ENCODE data around the gene LAMC1.

Gene LAMC1

DNA sequence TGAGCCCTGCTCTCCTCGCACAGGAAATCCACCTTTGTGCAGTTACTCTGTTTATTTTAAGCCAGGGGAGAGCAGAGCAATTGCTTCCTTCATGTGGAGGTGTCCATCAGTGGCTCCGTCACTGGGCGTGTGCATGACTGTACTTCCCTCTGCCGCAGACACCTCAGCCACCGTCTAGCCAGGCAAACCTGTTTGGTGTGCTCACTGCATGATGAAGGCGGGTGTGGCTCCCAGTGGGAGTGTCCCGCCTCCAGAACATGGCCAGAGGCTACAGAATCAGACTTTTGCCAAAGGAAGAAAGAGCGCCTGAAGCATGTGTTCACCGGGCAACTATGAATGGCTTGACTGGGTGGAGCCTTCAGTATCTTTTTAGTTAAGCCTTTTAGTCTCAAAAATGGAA is 136.7 kb downstream of the LAMC1 start:
- DNase-seq: no peak

DNA sequence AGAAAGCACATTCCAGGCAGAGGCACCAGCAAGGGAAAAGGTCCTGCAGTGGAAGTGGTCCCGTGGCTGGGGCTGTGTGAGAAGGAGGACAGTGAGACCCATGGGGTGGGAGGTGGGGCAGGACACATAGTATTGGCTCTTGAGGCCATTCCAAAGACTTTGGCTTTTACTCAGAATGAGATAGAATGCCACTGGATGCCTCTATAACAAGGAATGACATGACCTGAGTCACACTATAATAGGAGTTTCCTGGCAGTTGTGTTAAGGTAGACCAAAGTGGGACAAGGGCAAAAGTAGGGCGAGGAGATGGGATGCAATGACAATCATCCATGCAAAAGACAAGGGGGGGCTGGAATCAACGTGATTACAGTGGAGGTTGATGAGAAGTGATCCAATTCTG is 138.2 kb downstream of the LAMC1 start:
- DNase-seq: no peak

DNA sequence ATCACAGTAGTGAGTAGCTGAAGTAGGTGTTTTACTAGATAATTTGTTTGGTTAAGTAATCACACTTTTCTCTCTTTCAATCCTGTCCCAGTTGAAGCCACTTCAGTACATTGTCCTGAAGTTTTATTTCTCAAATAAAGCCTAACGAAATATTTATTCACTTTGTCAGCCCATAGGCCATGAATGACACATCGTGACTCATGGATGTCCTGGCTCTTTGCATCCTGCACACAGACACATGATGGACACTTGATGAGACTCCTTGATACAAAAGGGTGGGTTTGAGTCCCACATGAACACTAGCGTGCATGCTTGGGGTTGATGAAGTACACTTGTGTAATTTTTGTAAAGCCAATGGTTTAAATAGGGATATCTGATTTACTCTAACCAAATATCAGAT is 140.1 kb downstream of the LAMC1 start:
- DNase-seq: no peak

DNA sequence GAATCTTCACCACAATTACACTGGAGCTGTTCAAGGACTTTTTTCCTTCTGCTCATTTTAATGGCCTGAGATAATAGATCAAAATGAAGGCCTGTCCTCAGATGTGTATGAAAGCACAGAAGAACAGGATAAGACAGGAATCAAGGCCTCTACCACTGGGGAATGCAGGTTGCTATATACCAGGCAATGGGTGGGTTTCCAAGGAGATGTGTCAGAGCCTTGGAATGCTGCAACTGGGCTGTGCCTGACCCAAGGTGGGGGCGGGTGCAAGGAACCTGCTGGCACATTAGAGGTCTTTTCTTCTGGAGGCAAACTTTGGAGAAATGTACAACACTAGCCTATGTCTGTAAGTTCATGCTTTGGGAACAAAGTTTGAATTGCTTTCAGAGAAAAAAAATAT is 141.1 kb downstream of the LAMC1 start:
- DNase-seq: no peak

DNA sequence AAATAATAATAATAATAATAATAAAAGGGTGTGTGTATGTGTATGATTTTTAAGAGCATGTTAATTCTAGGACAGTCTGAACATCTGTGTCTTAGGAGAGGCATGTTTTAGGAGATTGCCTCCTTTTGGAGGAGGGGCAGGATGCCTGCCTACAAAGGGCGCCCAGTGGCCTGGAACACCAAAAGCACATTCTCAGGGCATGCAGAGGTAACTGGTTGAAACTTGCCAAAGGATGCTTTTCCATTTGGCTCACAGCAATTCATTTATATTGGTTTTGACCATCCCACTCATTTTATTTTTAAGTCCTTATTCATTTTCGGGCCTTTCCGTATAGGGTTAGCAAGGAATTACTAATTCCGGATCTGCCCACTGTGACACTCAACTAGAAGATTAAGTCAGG is 141.7 kb downstream of the LAMC1 start:
- DNase-seq: no peak

DNA sequence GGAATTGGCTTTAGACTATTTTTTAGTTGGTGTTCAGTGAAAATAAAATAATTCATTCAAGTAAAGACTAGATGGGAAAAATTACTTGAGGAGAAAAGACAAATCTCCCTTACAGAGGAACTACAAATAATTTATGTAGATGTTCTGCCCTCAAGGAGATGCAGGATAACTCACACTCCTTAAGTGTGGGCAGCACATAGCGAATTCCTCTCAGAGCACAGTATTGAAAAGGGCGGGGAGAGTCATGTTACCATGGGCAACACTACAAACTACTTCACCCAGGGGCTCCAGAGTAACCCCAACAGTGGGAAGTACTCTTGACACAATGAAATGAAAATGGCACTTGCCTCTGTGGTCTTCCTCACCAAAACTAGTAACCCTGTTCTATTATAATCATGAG is 142.2 kb downstream of the LAMC1 start:
- no peak for DNase-seq

DNA sequence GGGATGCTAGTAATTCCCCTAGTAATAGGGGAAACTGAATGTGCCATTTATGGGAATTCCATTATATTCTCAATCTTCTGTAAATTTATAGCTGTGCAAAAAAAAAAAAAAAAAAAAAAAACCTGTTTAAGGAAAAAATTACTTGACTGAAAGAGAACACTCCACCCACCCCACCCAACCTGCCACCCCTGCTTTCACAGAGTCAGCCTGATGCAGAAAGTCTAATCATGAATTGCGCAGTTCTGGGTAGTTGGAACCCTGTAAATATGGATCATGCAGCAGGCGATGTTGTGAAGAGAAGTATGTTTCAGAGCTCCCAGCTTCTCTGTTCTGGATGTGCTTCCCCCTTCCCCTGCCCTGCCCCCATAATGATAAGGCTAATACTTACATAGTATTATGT is 143.2 kb downstream of the LAMC1 start:
- DNase-seq: no peak

DNA sequence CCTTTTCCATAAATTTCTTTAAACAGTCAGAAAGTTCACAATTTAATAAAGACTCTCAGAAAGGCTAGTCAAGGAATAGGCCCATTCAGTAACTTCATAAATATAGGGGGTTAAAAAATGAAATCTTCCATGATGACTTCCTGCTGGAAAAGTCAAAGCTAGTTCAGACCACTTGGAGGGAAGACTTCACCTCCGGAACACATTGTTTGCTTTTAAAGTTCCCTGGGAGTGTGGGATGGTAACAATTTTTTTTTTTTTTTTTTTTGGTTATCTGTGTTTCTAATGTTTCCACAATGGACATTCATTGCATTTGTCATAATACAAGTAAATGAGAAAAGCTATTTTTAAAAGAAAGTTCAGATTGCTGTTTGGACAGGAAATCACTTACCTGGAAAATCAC is 144.5 kb downstream of the LAMC1 start:
- no peak for DNase-seq

DNA sequence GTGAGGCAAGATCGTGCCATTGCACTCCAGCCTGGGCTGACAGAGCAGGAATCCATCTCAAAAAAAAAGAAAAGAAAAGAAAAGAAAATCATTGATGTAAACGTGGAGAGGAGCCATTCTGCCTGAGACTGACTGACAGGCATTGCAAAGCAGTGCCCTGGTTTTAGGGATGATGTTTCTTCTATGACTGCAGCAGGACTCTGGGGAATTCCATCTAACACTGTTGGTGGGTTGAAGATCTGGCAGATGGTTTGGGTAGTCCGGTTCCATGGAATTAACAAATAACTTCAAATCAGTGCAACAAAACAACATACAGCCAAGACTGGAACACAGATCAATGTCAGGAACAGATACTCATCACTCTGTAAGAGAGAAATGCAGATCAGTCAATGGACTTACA is 145.1 kb downstream of the LAMC1 start:
- no peak for DNase-seq

DNA sequence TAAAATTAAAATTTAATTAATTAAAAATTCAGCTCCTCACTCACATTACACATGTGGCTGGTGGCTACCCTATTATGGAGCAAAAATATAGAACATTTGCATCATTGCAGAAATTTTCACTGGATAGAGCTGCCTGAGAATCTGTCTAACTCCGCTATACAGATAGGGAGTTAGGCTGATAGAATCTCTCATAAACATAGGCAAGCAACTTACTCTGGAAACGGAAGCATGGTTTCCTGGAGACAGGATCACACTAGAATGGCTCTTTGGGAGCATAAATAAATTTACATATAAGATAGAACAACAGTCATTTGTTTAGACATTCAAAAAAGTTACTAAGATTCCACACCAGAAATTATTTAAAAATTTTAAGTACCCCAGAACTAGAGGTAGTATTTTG is 150.6 kb downstream of the LAMC1 start:
- no peak for DNase-seq

DNA sequence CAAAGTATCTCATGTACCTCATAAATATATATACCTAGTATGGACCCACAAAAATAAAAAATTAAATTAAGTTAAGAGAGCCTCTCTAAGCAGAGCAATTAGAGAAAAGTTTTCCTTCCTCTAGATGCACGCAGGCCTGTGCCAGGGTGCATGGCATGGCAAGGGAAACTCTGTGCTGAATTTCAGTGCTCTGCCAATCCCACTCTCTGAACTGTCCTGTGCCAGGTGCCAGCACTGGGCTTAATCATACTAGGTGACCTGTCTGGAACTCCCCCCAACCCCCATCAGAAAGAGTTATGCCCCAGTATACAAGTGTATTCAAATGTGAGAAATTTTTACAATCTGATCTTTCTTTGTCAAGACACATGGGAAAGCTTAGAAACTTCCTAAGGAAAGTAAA is 152.4 kb downstream of the LAMC1 start:
- no peak for DNase-seq

DNA sequence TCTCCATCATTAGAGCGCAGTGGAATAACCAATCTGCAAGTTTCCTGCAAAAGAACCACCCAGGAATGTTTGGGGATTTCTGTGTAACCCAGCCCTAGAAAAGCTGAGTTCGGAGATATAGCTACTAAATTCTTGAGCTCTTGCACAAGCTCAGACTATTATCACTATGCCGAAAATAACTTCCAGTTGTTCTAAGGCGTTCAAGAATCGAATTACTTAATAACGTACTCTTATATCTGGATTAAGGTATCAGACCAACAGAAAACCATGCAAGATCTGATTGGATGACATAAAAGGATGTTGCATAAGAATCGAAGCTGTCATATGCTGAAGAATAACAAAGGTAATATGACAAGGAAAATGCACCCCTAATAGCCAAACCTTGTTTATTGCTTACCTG is 155.3 kb downstream of the LAMC1 start:
- DNase-seq: no peak

DNA sequence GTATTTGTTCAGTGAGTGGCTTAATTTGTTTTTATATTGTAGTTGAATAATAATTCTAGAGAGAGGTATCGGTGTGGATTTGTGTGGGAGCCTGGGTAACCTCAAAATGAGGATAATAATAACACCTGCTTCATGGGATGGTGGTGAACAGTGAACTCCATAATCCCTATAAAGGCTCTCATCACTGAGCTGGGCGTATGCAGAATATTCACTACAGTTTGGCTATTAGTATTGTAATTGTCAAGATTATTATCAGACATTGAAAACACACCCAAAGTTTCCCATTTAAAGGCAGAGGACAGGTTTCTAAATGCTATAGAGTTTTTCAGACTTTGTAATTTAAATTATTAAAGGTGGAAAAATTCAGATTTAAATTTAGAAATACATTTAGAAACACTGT is 155.8 kb downstream of the LAMC1 start:
- no peak for DNase-seq

DNA sequence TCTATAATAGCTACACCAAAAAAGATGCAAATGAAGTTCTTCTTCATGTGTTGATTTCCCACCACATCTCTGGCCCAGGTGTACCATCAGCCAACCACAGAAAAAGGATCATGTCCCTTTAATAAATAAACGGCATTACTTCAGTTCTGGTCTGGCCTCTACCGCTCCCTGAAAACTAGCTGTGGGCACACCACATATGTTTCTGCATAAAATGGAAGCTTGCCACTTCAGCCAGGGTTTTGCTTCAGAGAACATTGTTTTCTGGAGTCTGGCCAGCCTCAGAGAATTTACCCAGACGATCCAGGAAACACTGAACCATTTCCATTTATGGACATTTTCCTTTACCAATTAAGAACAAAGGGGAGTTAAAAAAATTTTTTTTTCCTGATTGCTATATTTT is 157.0 kb downstream of the LAMC1 start:
- no peak for DNase-seq

DNA sequence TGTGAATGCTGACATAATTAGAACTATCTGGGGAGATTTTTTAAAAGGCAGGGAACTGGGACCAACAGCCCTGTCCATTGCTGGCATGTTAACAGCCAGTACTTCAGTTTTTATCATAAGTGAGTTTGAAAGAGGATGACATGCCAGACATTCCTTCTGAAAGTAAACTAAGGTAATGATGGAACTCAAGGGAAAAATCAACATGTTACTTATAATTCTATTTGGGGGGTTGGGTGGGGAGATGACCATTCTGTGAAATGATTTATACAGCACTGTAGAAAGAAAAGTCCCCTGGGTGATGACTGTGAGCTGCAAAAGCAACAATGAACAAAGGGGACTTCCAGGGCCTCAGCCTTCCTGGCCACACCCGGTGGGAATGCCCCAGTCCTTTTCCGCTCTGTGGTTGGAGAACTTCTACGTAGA is 157.4 kb downstream of the LAMC1 start:
- DNase-seq: no peak

DNA sequence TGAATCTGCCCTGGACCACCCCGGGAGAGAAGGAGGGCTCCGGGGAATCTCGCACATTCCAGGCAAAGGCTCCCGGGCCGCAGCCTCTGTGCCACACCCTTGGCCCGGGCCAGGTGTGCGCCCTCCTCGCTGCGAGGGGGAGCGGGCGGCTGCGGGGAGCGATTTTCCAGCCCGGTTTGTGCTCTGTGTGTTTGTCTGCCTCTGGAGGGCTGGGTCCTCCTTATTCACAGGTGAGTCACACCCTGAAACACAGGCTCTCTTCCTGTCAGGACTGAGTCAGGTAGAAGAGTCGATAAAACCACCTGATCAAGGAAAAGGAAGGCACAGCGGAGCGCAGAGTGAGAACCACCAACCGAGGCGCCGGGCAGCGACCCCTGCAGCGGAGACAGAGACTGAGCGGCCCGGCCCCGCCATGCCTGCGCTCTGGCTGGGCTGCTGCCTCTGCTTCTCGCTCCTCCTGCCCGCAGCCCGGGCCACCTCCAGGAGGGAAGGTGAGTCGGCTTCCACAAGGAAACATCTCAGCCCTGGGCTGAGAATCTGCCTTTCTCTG is 162.8 kb downstream of the LAMC1 start, which contains the start of gene LAMC2:
LAMC2 (plus strand) TSS at position 324 of the 550 bp plus-strand sequence; CDS start at position 413, 89 bp downstream.
- no peak for DNase-seq

DNA sequence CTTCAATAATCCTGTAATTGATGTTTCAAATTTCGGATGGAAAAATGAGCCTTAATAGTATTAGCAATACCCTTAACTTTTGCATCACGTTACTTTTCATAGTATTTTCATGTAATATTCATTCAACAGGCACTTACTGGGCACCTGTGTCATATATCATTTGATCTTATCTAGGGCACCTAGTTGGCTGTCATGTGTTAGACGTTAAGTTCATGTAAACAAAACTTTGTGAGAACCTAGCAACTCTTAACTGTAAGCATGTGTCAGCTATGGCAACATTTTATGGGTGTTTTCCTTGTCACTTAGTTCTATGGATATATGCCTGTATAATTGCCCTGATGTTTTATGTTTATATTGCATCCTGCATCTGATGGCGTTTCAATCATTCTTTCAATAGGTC is 163.6 kb downstream of the LAMC1 start:
- DNase-seq: no peak

DNA sequence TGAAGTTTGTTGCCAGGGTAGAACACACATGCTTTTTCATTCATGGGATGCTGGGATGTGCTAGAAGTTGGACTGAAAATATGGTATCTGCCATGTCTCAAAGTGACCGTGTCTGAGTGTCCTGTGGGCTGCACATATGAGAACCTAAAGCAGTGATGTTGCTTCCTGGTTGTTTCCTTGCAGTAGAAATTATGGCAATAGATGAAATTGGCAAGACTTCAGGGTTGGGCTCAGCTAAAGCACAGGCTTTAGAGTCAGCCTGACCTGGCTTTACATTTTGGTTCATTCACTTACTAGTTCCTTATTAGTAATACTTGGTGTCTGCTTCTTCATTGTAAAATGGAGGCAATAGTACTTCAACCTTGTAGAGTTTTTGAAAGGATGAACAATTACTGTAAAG is 165.0 kb downstream of the LAMC1 start:
- no peak for DNase-seq

DNA sequence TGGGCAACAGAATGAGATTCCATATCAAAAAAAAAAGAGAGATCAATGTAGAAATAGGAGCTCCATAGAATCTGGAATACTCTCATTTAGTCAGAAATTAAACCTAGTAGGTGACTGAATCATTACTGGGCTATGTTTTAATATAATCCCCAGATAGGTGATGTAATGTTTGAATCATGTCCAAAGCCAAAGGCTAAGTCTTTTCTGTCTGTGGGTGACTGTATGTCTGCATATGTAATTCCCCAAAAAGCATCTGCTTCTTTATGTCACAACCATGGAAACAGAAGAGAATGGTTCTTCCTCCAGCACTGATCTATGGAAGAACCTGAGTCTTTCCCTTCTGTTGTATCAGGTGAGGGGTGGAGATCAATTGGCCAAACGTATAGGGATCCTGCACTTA is 168.6 kb downstream of the LAMC1 start:
- DNase-seq: no peak

DNA sequence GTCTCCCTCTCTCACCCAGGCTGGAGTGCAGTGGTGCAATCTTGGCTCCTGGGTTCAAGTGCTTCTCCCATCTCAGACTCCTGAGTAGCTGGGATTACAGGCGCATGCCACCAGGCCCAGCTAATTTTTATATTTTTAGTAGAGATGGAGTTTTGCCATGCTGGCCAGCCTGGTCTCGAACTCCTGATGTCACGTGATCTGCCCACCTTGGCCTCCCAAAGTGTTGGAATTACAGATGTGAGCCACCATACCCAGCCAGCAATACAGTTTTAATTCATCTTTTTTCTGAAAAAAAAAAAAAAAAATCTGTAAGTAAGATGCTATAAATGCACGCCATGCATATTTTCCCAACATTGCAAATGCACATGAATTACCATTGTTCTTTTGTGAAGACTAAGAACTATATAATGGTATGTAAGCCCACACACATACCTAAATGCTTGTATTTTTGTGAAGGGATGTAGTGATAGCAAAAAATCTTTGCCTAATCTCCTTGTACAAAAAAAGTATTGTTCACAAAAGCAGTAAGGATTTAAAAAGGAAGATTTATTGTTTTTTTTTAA is 170.8 kb downstream of the LAMC1 start:
- DNase-seq: no peak

DNA sequence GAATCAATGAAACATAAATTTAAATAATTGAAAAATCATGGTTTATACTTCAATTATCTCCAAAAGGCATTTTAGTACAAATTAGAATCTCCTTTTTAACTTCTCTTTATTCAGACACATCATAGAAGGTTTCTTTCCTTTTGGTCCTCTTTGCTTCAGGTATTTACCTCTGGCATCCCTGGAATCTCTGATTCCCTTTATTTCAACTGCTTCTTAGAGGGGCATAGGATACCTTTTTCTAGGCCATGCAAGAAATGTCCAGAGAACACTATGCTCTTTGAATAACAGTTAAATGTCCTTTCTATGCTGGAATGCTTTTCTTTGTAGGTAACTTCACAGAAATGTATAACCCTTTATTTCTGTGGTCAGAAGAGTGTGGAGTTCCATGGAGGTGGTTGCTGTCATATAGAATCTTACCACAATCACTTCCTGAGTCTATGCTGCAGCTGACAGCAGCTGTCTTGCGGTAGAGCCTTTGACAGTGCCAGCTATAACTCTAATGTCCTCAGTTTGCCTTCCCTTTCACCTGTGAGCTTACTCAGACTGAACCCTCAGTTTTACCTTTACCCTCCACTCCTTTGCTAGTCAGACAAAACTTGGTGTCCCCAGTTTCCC is 171.4 kb downstream of the LAMC1 start:
- DNase-seq: no peak

DNA sequence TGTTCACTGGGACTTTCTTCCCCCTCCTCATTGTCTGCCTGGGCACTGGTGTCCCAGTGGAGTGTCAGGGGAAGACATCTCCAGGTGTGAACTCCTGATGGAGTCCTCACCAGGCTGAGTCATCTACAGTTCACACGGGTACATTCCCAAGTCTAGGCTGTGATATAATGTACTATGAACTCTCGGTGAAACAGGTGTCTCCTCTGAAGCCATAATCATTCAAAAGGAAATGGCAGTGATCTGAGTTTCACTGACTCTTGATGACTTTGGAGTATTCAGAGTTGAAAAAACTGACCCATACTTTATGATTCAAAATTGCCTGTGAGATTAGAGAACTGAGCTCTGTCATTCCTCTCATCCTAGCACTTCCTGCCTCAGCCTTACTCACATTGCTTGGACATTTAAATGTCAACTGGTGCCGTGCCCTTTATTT is 171.9 kb downstream of the LAMC1 start:
- DNase-seq: no peak

Data from activated CD4-positive, alpha-beta T cell treated with anti-CD3 and anti-CD28 coated beads for 4 hours (primary cell).